Cardiac fibroblast (primary cell): Measurements from ENCODE around the gene HMX1.

Source experiments
- DNase-seq, 2 donors: peaks; one replicate each; pipeline versions ENCODE4 v3.0.0 to v3.0.0-alpha.2; 2010; ENCODE audit warnings: low read depth in 2 of 2
- H3K4me3 ChIP-seq, 2 donors: replicated peaks in 1 of 2; 1 replicate in 1 of 2; 2 replicates in 1 of 2; pipeline ENCODE4 v1.5.1; 2011; ENCODE audit warnings: low read depth in 2 of 2, low read length in 2 of 2, mild to moderate bottlenecking in 2 of 2, moderate library complexity in 1 of 2
- CTCF ChIP-seq: IDR thresholded peaks from one replicate; pipeline ENCODE4 v1.5.1; 2011; ENCODE audit warnings: low read depth, mild to moderate bottlenecking, low read length, inconsistent platforms

Gene HMX1

GRCh38 chr4:8897251-8898167 is 25.9 kb upstream of the HMX1 start:
- no peak for TF ChIP-seq CTCF
- no peak for DNase-seq
- no peak overlapping the region for H3K4me3 ChIP-seq

GRCh38 chr4:8896506-8896905 is 24.9 kb upstream of the HMX1 start:
- no peak overlapping the region for H3K4me3 ChIP-seq
- no peak for TF ChIP-seq CTCF
- no peak for DNase-seq

GRCh38 chr4:8896071-8896470 is 24.4 kb upstream of the HMX1 start:
- H3K4me3 ChIP-seq: no peak overlapping the region
- TF ChIP-seq CTCF: no peak

GRCh38 chr4:8895295-8895694 is 23.7 kb upstream of the HMX1 start:
- DNase-seq: no peak
- no peak for TF ChIP-seq CTCF
- H3K4me3 ChIP-seq: no peak overlapping the region

More at GRCh38 chr4:8896071-8896470, 24.4 kb upstream of the HMX1 start:
- DNase-seq: no peak

GRCh38 chr4:8894424-8894816 is 22.8 kb upstream of the HMX1 start:
- H3K4me3 ChIP-seq: no peak overlapping the region
- no peak for DNase-seq
- no peak for TF ChIP-seq CTCF

- H3K4me3 ChIP-seq: no peak overlapping the region
- DNase-seq: no peak
- no peak for TF ChIP-seq CTCF
Observed at GRCh38 chr4:8893624-8894423, 22.2 kb upstream of the HMX1 start.
